HepG2 (cell line): ENCODE measurements around the gene TXNL4A. TPM values are rescaled to one million over a fixed set of nuclear protein-coding genes. Genes with fewer than 3 reads are reported as not detected.

ENCODE experiments used
- ERF ChIP-seq: IDR thresholded peaks from 2 replicates; pipeline ENCODE4 v1.6.1; 2018; ENCODE audit warnings: missing biosample characterization, missing genetic modification reagents
- ESRRA ChIP-seq: sonication (generic); formaldehyde crosslinking; IDR thresholded peaks from 2 replicates; pipeline ENCODE4 v1.5.1; 2020; ENCODE audit warnings: mild to moderate bottlenecking, low read depth, missing genetic modification reagents
- FUBP1 ChIP-seq: sonication (generic); formaldehyde crosslinking; IDR thresholded peaks from 2 replicates; pipeline ENCODE4 v1.5.1; 2020; ENCODE audit warnings: missing genetic modification reagents, mild to moderate bottlenecking, borderline replicate concordance
- HES4 ChIP-seq: sonication (generic); formaldehyde crosslinking; IDR thresholded peaks from 2 replicates; pipeline ENCODE4 v1.9.0; 2021; ENCODE audit warnings: mild to moderate bottlenecking, missing genetic modification reagents, borderline replicate concordance
- HNF4G ChIP-seq, 2 experiments: sonication (generic) in 1 of 2; formaldehyde crosslinking in 1 of 2; IDR thresholded peaks; 2 replicates each; pipeline versions ENCODE4 v1.4.0 to v1.6.1; 2011 to 2020; ENCODE audit warnings: borderline replicate concordance in 2 of 2, low read depth in 2 of 2, mild to moderate bottlenecking in 2 of 2, low read length in 1 of 2, missing genetic modification reagents in 1 of 2, moderate library complexity in 1 of 2
- MAZ ChIP-seq, 2 experiments: sonication (generic) in 1 of 2; formaldehyde crosslinking in 1 of 2; IDR thresholded peaks; 2 replicates each; pipeline versions ENCODE4 v1.5.0 to v1.6.1; 2012 to 2020; ENCODE audit warnings: low read depth in 2 of 2, mild to moderate bottlenecking in 2 of 2, borderline replicate concordance in 1 of 2, improper control_type of control experiment in 1 of 2, low read length in 1 of 2, missing genetic modification reagents in 1 of 2, moderate library complexity in 1 of 2
- MEF2D ChIP-seq: sonication (generic); formaldehyde crosslinking; IDR thresholded peaks from 2 replicates; pipeline ENCODE4 v1.5.1; 2020; ENCODE audit warnings: mild to moderate bottlenecking, missing genetic modification reagents
- PRDM15 ChIP-seq: sonication (generic); formaldehyde crosslinking; IDR thresholded peaks from 2 replicates; pipeline ENCODE4 v1.4.0; 2020; ENCODE audit warnings: missing genetic modification reagents
- TBX3 ChIP-seq: fragments of 450-650 bp; IDR thresholded peaks from 2 replicates; pipeline ENCODE4 v1.6.1; 2017; ENCODE audit warnings: antibody characterized with exemption, mild to moderate bottlenecking, inconsistent platforms, borderline replicate concordance
- UBTF ChIP-seq: sonication (generic); formaldehyde crosslinking; IDR thresholded peaks from 2 replicates; pipeline ENCODE4 v1.4.0; 2020; ENCODE audit warnings: mild to moderate bottlenecking, missing genetic modification reagents
- ZC3H13 ChIP-seq: sonication (generic); formaldehyde crosslinking; IDR thresholded peaks from 2 replicates; pipeline ENCODE4 v1.8.1; 2023; ENCODE audit warnings: mild to moderate bottlenecking, missing genetic modification reagents, moderate library complexity
- ZNF674 ChIP-seq: sonication (generic); formaldehyde crosslinking; IDR thresholded peaks from 2 replicates; pipeline ENCODE4 v1.5.0; 2020; ENCODE audit warnings: low read depth, mild to moderate bottlenecking, missing genetic modification reagents
- ZNF687 ChIP-seq: sonication (generic); formaldehyde crosslinking; IDR thresholded peaks from 2 replicates; pipeline ENCODE4 v1.5.1; 2020; ENCODE audit warnings: mild to moderate bottlenecking, missing genetic modification reagents, moderate library complexity
- polyA plus RNA-seq, 8 experiments: library from polyadenylated mRNA; depleted of rRNA in 3 of 8; stranded (reverse) in 7 of 8; unstranded in 1 of 8; fragments of >200 nt; fragmentation: Illumina TruSeq in 4 of 8; extraction: Trizol in 4 of 8; gene quantifications; 2 replicates each; pipeline versions ENCODE4 v1.2.1 to v1.2.3, GENCODE V29; 2011 to 2016; ENCODE audit warnings: low read depth in 4 of 8, missing spikeins in 1 of 8, mixed read lengths in 1 of 8; ENCODE audit not compliant: insufficient read depth in 1 of 8
- total RNA-seq, 5 experiments: library from RNA; depleted of rRNA; stranded (reverse); fragments of >200 nt; fragmentation: Illumina TruSeq; extraction: Trizol; gene quantifications; 2 replicates each; pipeline ENCODE4 v1.2.3, GENCODE V29; 2016; ENCODE audit warnings: low read depth in 1 of 5

TXNL4A gene
- total and polyA plus RNA-seq, 2 of the 13 experiments (the other 11 are each of a cell fraction or from before 2014, with no cell fraction given): 172 to 202 TPM

GRCh38 chr18:79988451-79989194 is at the start of gene TXNL4A (continued):
- TF ChIP-seq PRDM15 (CRISPR knock-in tag) (peak; percentile 46; the same call in 1 of the 2 replicates), ZC3H13 (no peak), MEF2D (CRISPR knock-in tag) (0 out of 2 replicates have a peak, but pooled peaks have one; percentile 24), ERF (CRISPR knock-in tag) (0 out of 2 replicates have a peak, but pooled peaks have one; percentile 15), ESRRA (CRISPR knock-in tag) (no peak), HNF4G (IDR thresholded peaks at IDR 0.05; ENCODE audit: borderline replicate concordance, low read depth, low read length) (no peak), HNF4G (CRISPR knock-in tag; IDR thresholded peaks at IDR 0.05; ENCODE audit: borderline replicate concordance, low read depth) (no peak), HES4 (CRISPR knock-in tag) (peak; percentile 46; the same call in 1 of the 2 replicates), TBX3 (no peak), ZNF674 (CRISPR knock-in tag) (no peak), ZNF687 (CRISPR knock-in tag) (peak; percentile 96), FUBP1 (CRISPR knock-in tag) (no peak), UBTF (no peak; the same call in 1 of the 2 replicates), MAZ (IDR thresholded peaks at IDR 0.05; ENCODE audit: borderline replicate concordance, low read depth, low read length) (peak; percentile 7; the same call in 1 of the 2 replicates), MAZ (CRISPR knock-in tag; IDR thresholded peaks at IDR 0.05; ENCODE audit: low read depth) (peak; percentile 90)
